NCI-H2029 treated with DMSO at 0.1 percent for 48 hours (cell line): ENCODE measurements around the gene BHLHA15.

Source experiments
- DNase-seq: peaks from one replicate; lab custom pipeline; 2025; lab: John Stamatoyannopoulos, UW

BHLHA15 gene

DNA sequence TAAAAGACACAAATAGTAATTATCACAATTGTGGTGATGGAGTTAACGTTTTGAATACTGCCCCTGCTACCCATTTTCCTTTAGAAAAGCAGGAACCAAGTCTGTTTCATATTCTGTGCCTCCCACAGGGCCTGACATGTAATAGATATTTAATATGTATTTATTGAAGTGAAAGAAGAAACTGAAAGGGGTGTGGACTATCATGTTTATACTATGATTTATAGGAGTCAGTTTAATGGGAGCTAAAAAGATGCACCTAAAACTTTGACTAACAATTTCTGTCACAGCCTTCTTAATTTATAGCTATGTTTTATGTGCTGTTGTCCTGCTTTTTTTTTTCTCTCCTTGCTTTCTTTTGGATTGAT lies 24.1 kb upstream of the BHLHA15 start:
- no peak for DNase-seq

DNA sequence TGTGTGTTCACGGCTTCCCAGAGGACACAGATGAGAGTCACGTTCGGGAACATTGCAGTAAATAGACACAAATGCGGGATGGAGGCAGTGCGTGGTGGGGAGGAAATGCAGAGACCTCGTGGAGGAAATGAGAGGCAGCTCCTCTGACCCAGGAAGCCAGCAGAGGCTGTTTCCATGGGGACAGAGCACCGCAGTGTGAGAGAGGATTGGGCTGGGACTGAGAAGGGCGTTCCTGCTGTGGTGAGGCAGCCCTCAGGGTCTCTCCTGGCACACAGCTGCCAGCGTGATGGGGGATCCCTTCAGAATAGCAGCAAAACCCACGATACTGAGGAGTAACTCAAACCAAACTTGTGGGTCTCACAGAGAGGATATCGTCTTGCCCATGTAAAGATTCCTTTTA lies 21.7 kb upstream of the BHLHA15 start:
- DNase-seq = no peak

DNA sequence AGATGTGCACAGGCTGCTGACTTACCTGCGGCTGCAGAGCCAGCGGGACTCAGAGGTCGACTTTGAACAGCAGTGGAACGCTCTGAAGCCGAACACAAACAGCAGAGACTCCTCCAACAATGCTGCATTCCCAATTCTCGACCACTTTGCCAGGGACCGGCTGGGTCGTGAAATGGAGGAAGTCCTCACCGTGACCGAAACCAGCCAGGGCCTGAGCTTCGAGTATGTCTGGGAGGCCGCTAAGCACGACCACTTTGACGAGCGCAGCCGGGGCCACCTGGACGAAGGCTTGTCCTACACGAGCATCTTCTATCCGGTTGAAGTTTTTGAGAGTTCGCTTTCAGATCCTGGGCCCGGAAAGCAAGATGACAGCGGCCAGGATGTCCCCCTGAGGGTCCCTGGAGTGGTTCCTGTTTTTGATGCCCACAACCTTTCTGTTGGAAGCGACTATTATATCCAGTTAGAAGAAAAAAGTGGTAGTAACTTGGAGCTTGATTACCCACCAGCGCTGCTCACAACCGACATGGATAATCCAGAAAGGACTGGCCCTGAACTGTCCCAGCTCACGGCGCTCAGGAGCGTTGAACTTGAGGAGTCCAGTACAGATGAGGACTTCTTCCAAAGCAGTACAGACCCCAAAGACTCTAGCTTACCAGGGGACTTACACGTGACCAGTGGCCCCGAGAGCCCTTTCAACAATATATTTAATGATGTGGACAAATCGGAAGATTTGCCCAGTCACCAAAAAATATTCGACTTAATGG lies 19.4 kb upstream of the BHLHA15 start:
- no peak for DNase-seq

DNA sequence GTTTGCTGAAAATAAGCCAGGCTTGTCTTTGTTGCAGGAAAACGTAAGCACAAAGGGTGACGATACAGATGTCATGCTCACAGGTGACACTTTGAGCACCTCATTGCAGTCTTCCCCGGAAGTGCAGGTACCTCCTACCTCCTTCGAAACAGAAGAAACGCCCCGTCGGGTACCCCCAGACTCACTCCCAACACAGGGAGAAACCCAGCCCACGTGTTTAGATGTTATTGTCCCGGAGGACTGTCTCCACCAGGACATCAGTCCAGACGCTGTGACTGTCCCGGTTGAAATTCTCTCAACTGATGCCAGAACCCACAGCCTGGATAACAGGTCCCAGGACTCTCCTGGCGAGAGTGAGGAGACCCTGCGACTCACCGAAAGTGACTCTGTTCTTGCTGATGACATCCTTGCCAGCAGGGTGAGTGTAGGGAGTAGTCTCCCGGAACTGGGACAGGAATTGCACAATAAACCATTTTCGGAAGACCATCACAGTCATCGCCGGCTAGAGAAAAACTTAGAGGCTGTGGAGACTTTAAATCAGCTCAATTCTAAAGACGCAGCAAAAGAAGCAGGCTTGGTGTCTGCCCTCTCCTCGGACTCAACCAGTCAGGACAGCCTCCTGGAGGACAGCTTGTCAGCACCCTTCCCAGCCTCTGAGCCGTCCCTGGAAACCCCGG lies 18.3 kb upstream of the BHLHA15 start:
- DNase-seq = no peak

DNA sequence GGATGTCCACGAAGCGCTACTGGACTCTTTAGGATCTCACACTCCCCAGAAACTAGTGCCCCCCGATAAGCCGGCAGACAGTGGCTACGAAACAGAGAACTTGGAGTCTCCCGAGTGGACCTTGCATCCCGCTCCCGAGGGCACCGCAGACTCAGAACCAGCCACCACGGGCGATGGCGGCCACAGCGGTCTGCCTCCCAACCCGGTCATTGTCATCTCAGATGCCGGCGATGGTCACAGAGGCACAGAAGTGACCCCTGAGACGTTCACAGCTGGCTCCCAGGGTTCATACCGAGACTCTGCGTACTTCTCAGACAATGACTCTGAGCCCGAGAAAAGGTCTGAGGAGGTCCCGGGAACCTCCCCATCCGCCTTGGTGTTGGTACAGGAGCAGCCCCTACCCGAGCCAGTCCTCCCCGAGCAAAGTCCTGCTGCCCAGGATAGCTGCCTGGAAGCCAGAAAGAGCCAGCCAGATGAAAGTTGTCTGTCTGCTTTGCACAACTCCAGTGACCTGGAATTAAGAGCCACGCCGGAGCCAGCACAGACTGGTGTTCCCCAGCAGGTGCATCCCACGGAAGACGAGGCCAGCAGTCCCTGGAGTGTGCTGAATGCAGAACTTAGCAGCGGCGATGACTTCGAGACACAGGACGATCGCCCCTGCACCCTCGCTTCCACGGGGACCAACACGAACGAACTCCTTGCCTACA lies 17.6 kb upstream of the BHLHA15 start:
- DNase-seq = no peak

DNA sequence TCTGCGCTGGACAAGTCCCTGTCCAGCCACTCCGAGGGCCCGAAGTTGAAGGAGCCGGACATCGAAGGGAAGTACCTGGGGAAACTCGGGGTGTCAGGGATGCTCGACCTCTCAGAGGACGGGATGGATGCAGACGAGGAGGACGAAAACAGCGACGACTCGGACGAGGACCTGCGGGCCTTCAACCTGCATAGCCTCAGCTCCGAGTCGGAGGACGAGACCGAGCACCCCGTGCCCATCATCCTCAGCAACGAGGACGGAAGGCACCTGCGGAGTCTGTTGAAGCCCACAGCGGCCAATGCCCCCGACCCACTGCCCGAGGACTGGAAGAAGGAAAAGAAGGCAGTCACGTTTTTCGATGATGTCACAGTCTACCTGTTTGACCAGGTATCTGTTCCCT lies 17.1 kb upstream of the BHLHA15 start:
- no peak for DNase-seq

DNA sequence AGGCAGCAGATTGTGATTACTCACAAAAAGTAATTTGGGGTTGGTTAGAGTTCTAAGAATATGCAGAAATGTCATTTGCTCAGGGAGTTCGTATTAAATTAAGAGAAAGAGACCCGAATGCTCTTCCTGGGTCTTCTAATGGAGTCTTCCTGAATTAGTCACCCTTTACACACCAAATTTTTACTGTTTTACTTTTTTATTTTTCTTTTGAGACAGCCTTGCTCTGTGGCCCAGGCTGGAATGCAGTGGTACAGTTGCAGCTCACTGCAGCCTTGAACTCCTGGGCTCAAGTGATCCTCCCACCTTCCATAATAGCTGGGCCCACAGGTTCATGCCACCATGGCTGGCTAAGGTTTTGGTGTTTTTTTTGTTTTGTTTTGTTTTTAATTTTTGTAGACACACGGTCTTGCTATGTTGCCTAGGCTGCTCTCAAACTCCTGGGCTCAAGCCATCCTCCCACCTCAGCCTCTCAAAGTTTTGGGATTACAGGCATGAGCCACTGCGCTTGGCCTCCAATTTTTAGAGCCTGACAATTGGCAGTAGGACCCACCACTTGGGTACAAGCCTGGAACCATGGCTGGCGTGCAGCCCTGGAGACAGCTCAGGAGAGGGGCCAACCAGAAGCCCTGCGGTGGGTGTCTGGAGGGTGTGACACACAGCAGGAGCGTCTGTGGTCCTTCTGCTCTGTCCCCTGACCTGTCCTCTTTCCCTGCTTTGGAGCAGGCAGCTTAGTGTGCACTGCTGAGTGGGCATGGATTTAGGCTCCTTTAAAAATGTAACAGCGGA lies 16.4 kb upstream of the BHLHA15 start:
- DNase-seq = no peak

DNA sequence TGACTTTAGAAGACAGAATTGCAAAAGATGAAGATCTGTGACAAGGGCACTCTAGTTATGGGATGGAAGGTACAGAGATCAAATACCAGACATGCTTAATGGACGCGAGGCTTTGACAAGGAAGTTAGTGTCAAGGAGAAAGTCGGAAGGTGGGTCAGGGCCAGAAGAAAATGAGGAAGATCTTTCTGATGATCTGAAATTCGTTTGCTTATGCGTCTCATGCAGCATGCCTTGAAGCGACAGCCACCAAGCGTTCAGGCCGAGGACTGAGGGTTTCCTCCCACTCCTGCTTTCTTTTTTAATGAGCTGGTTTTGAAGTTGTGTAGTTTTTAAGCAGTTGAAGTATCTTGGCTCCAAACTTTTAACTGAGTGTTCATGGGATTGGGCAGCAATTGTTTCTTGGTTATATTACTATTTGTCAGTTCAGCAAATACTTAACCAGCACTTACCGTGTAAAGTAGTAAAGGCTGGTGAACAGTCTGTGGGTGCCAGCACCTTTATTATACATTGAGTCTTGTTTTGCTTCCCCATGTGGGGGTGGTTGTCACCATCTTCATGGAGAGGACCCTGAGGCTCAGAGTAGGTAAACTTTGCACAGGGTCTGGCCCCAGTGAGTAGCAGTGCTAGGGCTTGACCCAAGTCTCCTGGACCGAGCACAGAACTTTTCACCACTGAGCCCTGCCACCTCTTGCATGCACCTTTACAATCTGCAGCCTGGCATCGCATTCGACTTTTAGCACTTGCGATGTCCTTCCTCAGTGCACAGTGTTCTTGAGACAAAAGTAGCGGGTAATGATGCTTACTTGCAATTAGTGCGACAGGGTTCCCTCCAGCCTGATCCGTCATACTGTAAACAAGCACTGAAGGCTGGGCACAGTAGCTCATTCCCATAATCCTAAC lies 14.3 kb upstream of the BHLHA15 start:
- DNase-seq = no peak

DNA sequence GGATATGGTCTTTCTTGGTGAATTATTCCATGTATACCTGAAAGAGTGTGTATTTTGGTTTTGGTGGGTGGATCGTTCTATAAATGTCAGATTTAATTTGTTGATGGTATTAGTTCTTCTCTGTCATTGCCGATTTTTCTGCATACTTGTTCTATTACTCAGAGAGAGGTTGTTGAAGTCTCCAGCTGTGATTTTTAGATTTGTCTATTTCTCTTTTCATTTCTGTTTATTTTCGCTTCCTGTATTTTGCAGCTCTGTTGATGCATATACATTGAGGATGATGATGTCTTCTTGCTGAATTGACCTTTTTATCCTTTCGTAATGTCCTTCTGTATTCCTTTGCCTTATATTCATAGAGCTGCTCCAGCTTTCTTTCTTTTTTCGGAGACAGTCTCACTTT lies 12.1 kb upstream of the BHLHA15 start:
- no peak for DNase-seq

DNA sequence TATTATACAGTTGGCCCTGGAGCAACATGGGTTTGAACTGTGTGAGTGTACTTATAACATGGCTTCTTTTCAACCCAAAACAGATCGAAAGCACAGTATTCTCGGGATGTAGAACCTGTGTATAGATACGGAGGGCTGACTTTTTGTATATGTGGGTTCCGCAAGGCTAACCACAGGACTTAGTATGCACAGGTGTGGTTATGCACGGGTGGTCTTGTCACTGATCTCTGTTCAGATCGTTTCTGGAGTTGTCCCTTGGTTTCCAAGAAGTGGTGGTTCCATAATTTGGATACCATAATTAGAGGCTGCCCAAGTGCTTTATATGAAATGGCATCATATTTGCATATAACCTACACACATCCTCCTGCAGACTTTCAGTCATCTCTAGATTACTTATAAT lies 10.9 kb upstream of the BHLHA15 start:
- no peak for DNase-seq

DNA sequence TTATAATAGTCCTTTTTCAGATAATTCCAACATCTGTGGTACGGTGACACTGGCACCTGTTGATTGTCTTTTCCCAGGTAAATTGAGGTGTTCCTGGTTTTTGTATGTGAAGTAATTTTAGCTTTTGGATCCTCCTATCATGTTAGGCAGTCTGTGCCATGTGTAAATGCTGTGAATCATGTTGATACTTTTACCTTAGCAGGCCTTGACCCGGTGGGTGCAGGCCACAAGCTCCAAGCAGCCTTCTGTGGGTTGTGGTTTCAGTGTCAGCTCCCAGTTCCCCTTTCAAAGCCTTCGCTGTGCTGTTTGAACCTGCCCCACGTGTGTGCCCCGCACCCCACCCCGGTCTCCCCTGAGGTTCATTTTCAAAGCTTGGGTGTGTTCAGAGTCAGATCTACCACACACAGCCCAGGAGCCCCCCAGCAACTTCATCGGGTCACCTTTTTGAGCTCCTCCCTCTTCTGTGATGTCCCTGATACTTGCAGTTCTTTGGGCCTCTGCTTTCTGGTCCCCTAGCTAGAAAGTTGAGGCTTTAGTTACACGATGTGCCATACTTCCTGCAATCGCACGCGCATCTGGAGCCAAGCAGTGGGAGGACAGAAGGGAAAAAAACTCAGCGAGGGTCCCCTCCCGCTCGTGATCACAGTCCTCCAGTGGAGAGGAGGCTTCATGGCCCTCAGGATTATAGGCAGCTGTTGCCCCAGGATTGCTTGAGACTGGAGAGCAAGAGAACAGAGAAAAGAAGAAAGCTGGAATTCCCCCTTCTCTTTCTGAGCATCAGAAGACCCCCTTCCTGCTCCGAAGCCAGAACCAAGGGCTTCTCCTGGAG lies 8.7 kb upstream of the BHLHA15 start:
- DNase-seq = no peak

DNA sequence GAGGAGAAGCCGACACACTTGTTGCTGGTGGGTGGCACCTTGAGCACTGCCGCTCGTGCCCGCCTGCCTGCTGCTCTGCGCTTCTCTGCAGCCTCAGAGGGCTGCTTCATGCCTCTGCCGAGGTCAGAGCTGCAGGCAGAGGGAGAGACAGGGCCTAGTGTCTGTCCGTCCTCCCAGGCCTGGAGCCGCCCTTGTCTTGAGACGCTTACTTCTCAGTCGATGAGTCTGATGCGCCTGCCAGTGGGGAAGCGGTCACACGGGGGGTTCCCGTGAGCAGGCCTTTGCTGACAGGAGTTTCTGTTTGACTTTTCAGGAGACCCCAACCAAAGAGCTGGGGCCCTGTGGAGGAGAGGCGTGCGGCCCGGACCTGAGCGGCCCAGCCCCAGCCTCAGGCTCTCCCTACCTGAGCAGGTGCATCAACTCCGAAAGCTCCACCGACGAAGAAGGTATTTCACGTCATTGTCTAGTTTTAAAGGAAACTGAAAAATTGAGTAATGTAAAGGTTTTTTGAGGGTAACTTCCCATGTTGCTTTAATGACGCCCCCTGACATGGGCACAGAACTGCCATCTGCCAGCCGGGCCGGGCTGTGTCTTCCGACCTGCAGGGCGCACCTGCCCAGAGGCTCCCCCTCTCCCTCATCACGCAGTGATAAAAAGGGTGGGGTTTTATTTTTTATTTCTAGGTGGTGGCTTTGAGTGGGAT lies 7.8 kb upstream of the BHLHA15 start:
- no peak for DNase-seq

DNA sequence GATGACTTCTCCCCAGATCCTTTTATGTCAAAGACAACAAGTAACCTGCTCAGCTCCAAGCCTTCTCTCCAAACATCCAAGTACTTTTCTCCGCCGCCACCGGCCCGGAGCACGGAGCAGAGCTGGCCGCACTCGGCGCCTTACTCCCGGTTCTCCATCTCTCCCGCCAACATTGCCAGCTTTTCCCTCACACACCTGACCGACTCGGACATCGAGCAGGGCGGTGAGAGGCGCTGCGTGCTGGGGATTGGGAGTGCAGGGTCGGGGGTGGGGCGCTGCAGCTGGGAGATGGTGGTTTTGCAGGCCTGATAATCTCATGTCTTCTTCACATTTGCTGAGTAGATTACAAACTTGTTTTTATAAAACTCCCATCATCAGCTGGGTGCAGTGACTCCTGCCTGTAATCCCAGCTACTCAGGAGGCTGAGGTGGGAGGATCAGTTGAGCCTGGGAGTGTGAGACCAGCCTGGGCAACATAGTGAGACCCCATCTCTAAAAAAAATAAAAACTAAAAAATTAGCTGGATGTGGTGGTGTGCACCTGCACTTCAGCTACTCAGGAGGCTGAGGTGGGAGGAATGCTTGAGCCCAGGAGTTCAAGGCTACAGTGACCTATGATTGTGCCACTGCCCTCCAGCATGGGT lies 7.2 kb upstream of the BHLHA15 start:
- no peak for DNase-seq

DNA sequence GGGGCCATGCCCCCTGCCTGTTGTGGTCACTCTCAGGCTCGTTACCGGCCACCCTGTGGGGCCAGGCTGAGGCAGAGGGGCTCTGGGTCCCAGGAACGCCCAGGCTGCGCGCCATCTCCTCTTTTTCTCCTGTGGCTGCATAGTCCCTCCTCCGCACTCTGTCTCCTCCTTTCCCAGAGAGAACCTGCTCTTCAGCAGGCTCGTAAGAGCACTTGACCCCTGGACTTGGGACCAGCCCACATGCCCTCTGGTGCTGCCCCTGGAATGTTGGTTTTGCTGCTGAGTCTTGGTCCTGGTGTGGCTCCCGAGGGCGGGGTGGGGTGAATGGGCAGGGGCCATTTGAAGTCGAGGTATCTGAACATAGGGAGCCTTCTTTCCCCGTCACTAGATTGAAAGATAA lies 6.6 kb upstream of the BHLHA15 start:
- no peak for DNase-seq

DNA sequence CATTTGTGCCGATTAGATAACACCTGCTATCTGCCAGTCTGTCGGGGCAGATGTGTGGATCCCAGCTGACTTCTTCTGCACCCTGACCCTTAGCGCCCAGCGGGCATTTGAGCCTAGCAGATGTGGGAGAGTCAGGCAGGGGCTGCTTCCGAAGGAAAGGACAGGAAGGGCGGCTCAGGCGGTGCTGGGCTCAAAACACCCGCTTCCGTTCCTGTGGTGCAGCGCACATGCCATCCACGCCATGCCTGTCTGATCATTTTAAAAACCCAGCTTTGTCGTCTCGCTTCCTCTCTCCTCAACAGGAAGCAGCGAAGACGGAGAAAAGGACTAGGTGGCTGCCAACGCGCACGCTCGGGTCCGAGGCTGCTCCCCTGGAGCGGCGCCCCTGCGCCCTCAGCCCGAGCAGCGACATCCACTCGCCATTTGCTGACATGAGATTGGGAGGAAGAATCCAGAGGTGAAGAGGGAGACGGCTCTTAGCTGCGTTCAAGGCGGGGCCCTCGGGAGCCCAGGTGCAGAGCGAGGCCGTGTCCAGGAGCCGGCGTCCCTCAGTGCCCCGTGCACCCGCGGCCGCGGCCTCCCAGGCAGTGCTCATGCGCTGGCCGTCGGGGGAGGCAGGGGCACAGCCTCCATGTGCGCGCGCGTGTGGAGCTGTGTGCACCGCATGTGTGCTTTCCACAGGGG lies 5.9 kb upstream of the BHLHA15 start:
- no peak for DNase-seq

DNA sequence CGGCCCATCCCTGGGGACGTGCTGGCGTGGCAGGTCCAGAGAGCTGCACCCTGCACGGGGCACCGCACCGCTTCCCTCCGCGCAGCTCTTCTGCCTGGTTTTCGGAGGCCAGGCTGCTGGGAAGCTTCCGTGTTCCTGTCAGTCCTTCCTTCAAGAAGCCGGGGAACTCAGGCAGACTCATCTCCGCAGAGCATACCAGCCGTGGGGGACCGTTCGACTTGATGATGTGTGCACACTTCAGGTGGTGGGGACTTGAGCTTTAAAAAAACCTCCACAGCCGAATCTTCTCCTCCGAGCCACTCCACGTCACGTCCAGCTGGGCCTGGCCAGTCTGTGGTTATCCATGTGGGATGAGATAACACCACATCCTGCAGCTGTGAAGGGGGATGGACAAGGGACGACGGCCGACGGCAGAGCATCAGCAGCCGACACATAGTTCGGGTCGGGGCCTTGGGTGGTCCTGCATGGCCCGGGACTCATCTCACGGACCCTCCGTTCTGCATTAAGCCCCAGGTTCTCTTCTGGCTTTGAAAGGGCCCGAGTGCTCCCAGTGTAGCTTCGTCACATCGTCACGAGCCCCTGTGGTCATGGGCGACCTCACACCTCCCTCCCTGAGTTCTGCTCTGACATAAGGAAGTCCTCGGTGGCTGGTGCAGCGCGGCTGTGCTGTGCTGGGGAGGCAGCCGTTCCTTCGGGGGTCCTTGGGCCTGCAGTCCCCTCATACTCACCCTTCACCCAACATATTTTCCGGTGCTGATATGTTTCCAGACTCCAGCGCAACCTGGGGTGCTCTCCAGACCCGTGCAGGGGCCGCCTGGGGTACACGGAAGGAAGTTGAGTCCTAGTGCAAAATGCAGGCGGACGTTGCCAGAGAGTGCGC lies 4.5 kb upstream of the BHLHA15 start:
- no peak for DNase-seq

DNA sequence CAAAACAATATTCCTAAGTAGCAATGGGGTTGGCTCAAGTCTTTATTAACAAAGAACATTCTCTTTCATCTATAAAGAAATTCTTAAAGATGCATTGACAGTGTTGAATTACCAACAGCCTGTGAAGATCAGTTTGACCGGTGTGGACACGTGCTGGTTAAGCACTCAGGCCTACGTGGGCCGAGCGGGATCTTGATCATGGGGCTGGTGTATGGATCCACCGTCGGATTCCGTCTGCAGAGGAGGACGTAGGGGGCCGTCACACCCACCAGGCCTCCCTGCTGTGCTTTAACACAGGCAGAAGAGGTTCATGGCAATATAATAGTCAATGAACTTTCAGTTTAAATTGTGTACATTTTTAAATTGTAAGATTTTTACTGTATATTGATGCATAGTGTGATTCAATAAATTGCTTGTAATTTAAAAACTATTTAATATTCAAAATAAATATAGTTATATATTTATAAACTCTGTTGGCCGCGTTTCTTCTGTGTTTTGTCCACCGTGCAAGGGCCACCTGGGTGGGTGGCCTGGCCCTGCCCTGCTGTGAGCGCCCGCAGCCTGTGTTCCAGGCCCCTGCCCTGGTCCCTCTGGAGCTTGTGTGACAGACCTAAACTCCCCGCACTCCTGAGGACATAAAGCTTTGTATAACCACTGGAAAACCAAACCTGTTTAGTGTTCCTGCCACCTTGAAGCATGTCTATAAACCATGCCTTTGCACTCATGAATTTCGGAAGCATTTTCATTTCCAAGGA lies 1.9 kb upstream of the BHLHA15 start:
- no peak for DNase-seq
